ENCODE results near the gene ACOT8.

- no peak for TF ChIP-seq CTCF (IDR thresholded peaks at IDR 0.05; ENCODE audit: insufficient read depth, low read length)
- no peak for TF ChIP-seq POLR2AphosphoS5 (IDR thresholded peaks at IDR 0.05; ENCODE audit: low read depth)
Observed at GRCh38 chr20:45850238-45850637, 7.0 kb downstream of the ACOT8 start.

All from HL-60 (cell line).